CD4-positive, alpha-beta memory T cell (primary cell): ENCODE data around the gene TXNL4B. TPM values are rescaled to one million over a fixed set of nuclear protein-coding genes. Genes with fewer than 3 reads are reported as not detected.

Source experiments
- CTCF ChIA-PET: fragments of 350-600 bp; sonication (Branson Sonifier 250); formaldehyde crosslinking; loops from one replicate; lab custom pipeline; 2021; ENCODE audit warnings: inconsistent platforms; ENCODE audit not compliant: partially characterized antibody; lab: Charles Lee
- POLR2A ChIA-PET: fragments of 350-600 bp; sonication (Branson Sonifier 250); formaldehyde crosslinking; loops from one replicate; lab custom pipeline; 2021; ENCODE audit not compliant: partially characterized antibody; lab: Charles Lee
- DNase-seq, 5 donors: peaks; one replicate each; pipeline versions ENCODE4 v3.0.0 to v3.0.0-alpha.2; 2020 to 2022; ENCODE audit warnings: mixed read lengths in 1 of 5
- H3K27ac ChIP-seq: one replicate; pipeline ENCODE4 v1.7.0; 2013; ENCODE audit warnings: low read depth, low read length
- H3K27me3 ChIP-seq: 2 replicates; pipeline ENCODE4 v1.7.0; 2013; ENCODE audit warnings: mild to moderate bottlenecking, low read length, moderate library complexity; ENCODE audit not compliant: insufficient read depth
- H3K36me3 ChIP-seq: 2 replicates; pipeline ENCODE4 v1.7.0; 2013; ENCODE audit warnings: mild to moderate bottlenecking, low read length, moderate library complexity; ENCODE audit not compliant: insufficient read depth
- H3K4me1 ChIP-seq: 2 replicates; pipeline ENCODE4 v1.7.0; 2013; ENCODE audit warnings: mild to moderate bottlenecking, low read length, moderate library complexity; ENCODE audit not compliant: insufficient read depth
- H3K4me3 ChIP-seq, 2 donors: one replicate each; pipeline ENCODE4 v1.7.0; 2013; ENCODE audit warnings: low read length in 2 of 2, mild to moderate bottlenecking in 1 of 2
- H3K9me3 ChIP-seq, 2 donors: one replicate each; pipeline ENCODE4 v1.7.0; 2013; ENCODE audit warnings: low read length in 2 of 2, control low read depth in 1 of 2; ENCODE audit not compliant: control insufficient read depth in 1 of 2
- H3K27ac Mint-ChIP-seq, 7 donors: one replicate each; pipeline ENCODE4 v1.8.0; 2020 to 2021; ENCODE audit warnings: mixed read lengths in 7 of 7, mild to moderate bottlenecking in 6 of 7, inconsistent platforms in 3 of 7, moderate library complexity in 3 of 7
- H3K27me3 Mint-ChIP-seq, 2 donors: one replicate each; pipeline ENCODE4 v1.8.0; 2020 to 2021; ENCODE audit warnings: mixed read lengths in 2 of 2
- H3K36me3 Mint-ChIP-seq, 2 donors: one replicate each; pipeline ENCODE4 v1.8.0; 2020 to 2021; ENCODE audit warnings: mixed read lengths in 2 of 2, inconsistent platforms in 1 of 2, mild to moderate bottlenecking in 1 of 2
- H3K4me1 Mint-ChIP-seq, 4 donors: one replicate each; pipeline ENCODE4 v1.8.0; 2020 to 2021; ENCODE audit warnings: mixed read lengths in 4 of 4, mild to moderate bottlenecking in 1 of 4
- H3K4me3 Mint-ChIP-seq, 8 donors: one replicate each; pipeline ENCODE4 v1.8.0; 2020 to 2021; ENCODE audit warnings: mixed read lengths in 8 of 8, mild to moderate bottlenecking in 7 of 8, moderate library complexity in 6 of 8, inconsistent platforms in 3 of 8
- H3K9me3 Mint-ChIP-seq, 8 donors: one replicate each; pipeline ENCODE4 v1.8.0; 2020 to 2021; ENCODE audit warnings: mixed read lengths in 8 of 8, mild to moderate bottlenecking in 5 of 8, inconsistent platforms in 3 of 8, moderate library complexity in 1 of 8
- intact Hi-C: fragments of 100-400 bp; cut with micrococcal nuclease; formaldehyde crosslinking; loops from one replicate; pipeline ENCODE4 v1.15.1; 2023
- polyA plus RNA-seq, 2 donors: library from polyadenylated mRNA; unstranded; fragments of 300-500 nt; fragmentation: Illumina TruSeq; gene quantifications; one replicate each; pipeline ENCODE4 v1.2.3, GENCODE V29; 2021
- total RNA-seq, 2 experiments: library from RNA; stranded (reverse); gene quantifications; one replicate each; pipeline ENCODE4 v1.2.3, GENCODE V29; 2021

Gene TXNL4B
- total and polyA plus RNA-seq, 4 experiments from 2014 or later, result 11.3 to 26.1 (median 18.1) TPM

DNA sequence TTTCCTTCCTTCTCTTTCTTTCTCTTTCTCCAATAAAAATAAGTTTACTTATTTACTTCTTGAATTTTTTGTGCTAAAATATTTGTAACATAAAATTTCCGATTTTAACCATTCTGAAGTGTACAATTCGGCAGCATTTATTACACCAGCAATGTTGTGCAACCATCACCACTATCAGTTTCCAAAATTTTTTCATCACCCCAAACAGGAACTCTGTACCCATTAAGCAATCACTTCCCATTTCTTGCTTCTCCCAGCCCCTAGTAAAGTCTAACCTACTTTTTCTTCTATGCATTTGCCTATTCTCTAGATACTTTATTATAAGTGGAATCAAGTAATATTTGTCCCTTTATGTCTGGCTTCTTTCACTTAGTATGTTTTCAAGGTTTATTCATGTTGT is 41.6 kb downstream of the TXNL4B start:
- intact Hi-C loops, result no loop called here
- no peaks in the 10 kb centered on the region for H3K36me3 ChIP-seq
- Mint-ChIP-seq H3K4me1 (no peaks in the 10 kb centered on the region), H3K27me3 (no peaks in the 10 kb centered on the region), H3K9me3 (peaks cover 2 to 28% (median 17%) of the 10 kb centered on the region in 8 donors), H3K27ac (no peak overlapping the region), H3K36me3 (peaks cover 5 to 16% of the 10 kb centered on the region in 2 donors), H3K4me3 (no peak overlapping the region)
- no peak for DNase-seq
- no peak overlapping the region for H3K27ac ChIP-seq
- ChIA-PET POLR2A (no interaction called here), CTCF (no interaction called here)
- H3K9me3 ChIP-seq, result peaks cover 0 to 4% of the 10 kb centered on the region in 2 donors
- H3K4me1 ChIP-seq, result no peaks in the 10 kb centered on the region
- no peaks in the 10 kb centered on the region for H3K27me3 ChIP-seq
- H3K4me3 ChIP-seq, result no peak overlapping the region

- Mint-ChIP-seq H3K9me3 (peaks cover 2 to 28% (median 17%) of the 10 kb centered on the region in 8 donors), H3K4me3 (no peak overlapping the region), H3K27me3 (no peaks in the 10 kb centered on the region), H3K36me3 (peaks cover 5 to 16% of the 10 kb centered on the region in 2 donors), H3K4me1 (no peaks in the 10 kb centered on the region), H3K27ac (no peak overlapping the region)
- Histone ChIP-seq H3K27me3 (no peaks in the 10 kb centered on the region), H3K4me1 (no peaks in the 10 kb centered on the region), H3K4me3 (no peak overlapping the region), H3K36me3 (no peaks in the 10 kb centered on the region), H3K9me3 (peaks cover 0 to 4% of the 10 kb centered on the region in 2 donors), H3K27ac (no peak overlapping the region)
- POLR2A ChIA-PET, result no interaction called here
- CTCF ChIA-PET, result interaction anchor here (0.9 kb wide), 1 partner anchor 16 kb away, joined by 4 read pairs; no protein-coding TSS in a partner anchor
- intact Hi-C loops, result no loop called here
- no peak for DNase-seq
These were observed 42.5 kb downstream of the TXNL4B start for GRCh38 chr16:72050769-72051464.

DNA sequence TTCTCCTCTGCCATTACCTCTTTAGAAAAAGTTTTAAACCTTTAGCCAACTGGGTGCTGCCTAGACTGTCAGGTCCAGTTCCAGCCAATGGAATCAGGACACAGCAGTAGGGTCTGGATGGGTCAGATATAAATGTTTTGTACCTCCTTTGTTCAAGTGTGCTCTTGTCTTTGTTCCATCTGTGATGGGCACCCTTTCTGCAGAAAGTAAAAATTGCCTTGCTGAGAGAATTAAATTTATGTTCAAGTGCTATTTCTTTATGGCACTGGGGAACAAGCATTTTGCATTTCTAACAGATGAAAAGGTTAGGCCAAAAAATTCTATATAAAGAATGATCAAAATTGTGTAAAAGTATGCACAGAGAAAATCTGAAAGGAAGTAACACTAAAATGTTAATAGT is 44.3 kb downstream of the TXNL4B start:
- H3K4me3 Mint-ChIP-seq, result no peak overlapping the region
- ChIA-PET POLR2A (no interaction called here), CTCF (no interaction called here)
- H3K9me3 Mint-ChIP-seq, result peaks cover 2 to 28% (median 17%) of the 10 kb centered on the region in 8 donors
- DNase-seq, result no peak
- intact Hi-C loops, result no loop called here
- H3K27me3 Mint-ChIP-seq, result no peaks in the 10 kb centered on the region
- no peak overlapping the region for H3K4me3 ChIP-seq
- no peaks in the 10 kb centered on the region for H3K27me3 ChIP-seq
- no peaks in the 10 kb centered on the region for H3K4me1 ChIP-seq
- peaks cover 0 to 4% of the 10 kb centered on the region in 2 donors for H3K9me3 ChIP-seq
- H3K36me3 Mint-ChIP-seq, result peaks cover 9 to 20% of the 10 kb centered on the region in 2 donors
- H3K36me3 ChIP-seq, result no peaks in the 10 kb centered on the region
- H3K27ac Mint-ChIP-seq, result no peak overlapping the region
- H3K4me1 Mint-ChIP-seq, result no peaks in the 10 kb centered on the region
- H3K27ac ChIP-seq, result no peak overlapping the region

DNA sequence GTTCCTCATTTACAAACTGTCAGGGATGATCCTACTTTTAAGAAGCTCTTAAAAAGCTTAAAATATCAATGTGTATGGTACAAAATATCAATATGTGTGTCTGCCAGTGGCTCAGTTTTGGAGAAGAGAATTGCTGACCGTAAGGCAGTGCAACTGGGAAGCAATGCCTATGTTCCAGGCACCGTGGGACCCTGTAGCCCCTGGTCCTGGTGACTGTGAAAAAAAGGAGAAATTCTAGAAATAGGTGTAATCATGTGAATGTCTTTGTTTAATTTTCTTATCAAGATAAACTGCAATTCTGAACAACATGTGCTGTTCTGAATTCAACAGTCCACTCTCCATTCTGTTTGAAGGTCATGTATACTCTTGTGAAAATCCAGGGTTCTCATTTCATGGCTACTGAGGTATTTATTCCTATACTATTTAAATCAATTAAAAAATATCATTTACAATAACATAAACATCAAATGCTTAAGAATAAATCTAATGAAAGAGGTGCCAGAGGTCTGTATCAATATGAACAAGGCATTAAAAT is 48.5 kb downstream of the TXNL4B start:
- no peaks in the 10 kb centered on the region for H3K4me1 ChIP-seq
- POLR2A ChIA-PET, result no interaction called here
- Mint-ChIP-seq H3K9me3 (peaks cover under 1 to 16% (median 11%) of the 10 kb centered on the region in 8 donors), H3K4me1 (no peaks in the 10 kb centered on the region), H3K36me3 (peaks cover 28 to 30% of the 10 kb centered on the region in 2 donors), H3K4me3 (no peak overlapping the region), H3K27ac (no peak overlapping the region), H3K27me3 (no peaks in the 10 kb centered on the region)
- no peak overlapping the region for H3K4me3 ChIP-seq
- DNase-seq, result no peak
- no peaks in the 10 kb centered on the region for H3K27me3 ChIP-seq
- H3K36me3 ChIP-seq, result no peaks in the 10 kb centered on the region
- H3K27ac ChIP-seq, result no peak overlapping the region
- H3K9me3 ChIP-seq, result peaks cover 0 to 3% of the 10 kb centered on the region in 2 donors
- CTCF ChIA-PET, result no interaction called here
- intact Hi-C loops, result no loop called here

DNA sequence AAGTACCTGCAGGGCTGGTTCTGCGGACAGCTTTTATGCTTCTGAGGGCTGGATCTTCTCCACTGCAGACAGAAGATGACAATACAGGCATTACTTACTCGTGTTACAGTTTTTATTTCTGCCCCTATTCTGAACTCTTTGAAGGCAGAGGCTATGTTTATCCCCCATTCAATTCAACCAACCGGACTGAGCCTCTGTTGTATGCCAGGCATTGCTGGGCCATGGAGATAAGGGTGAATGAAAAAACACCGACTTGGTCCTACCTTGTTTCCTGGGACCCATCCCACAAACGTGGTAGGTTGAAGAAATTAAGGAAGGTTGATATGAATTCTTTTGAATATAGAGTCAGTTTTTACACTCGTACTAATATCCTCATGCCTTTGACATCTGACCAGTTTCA is 49.1 kb downstream of the TXNL4B start:
- intact Hi-C loops, result no loop called here
- peaks cover 0 to 10% (median 6%) of the 10 kb centered on the region in 8 donors for H3K9me3 Mint-ChIP-seq
- ChIA-PET POLR2A (no interaction called here), CTCF (no interaction called here)
- H3K4me1 Mint-ChIP-seq, result no peaks in the 10 kb centered on the region
- no peak overlapping the region for H3K27ac Mint-ChIP-seq
- H3K36me3 Mint-ChIP-seq, result peaks cover 27% of the 10 kb centered on the region in 2 donors
- no peaks in the 10 kb centered on the region for H3K27me3 Mint-ChIP-seq
- Histone ChIP-seq H3K36me3 (no peaks in the 10 kb centered on the region), H3K27me3 (no peaks in the 10 kb centered on the region), H3K4me3 (no peak overlapping the region), H3K9me3 (no peaks in the 10 kb centered on the region), H3K27ac (no peak overlapping the region), H3K4me1 (no peaks in the 10 kb centered on the region)
- no peak for DNase-seq
- no peak overlapping the region for H3K4me3 Mint-ChIP-seq

DNA sequence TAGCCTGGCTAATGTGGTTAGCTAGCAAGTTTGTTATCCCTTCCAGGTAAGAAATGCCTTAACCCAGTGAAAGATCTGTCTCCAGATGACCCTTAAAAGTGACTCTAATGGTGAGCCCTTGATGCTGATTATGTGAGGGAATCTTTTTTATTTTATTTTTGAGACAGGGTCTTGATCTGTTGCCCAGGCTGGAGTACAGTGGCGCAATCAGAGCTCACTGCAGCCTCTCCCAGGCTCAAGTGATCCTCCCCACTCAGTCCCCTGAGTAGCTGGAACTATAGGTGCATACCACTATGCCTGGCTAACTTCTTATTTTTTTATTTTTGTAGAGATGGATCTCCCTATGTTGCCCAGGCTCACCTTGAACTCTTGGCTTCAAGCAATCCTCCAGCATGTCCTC is 49.9 kb downstream of the TXNL4B start:
- no peak overlapping the region for H3K27ac ChIP-seq
- no peak overlapping the region for H3K4me3 Mint-ChIP-seq
- no peaks in the 10 kb centered on the region for H3K27me3 Mint-ChIP-seq
- H3K27ac Mint-ChIP-seq, result no peak overlapping the region
- ChIA-PET CTCF (no interaction called here), POLR2A (no interaction called here)
- no peaks in the 10 kb centered on the region for H3K4me1 ChIP-seq
- H3K4me3 ChIP-seq, result no peak overlapping the region
- peaks cover 25 to 27% of the 10 kb centered on the region in 2 donors for H3K36me3 Mint-ChIP-seq
- H3K9me3 ChIP-seq, result no peaks in the 10 kb centered on the region
- no peaks in the 10 kb centered on the region for H3K36me3 ChIP-seq
- intact Hi-C loops, result no loop called here
- H3K27me3 ChIP-seq, result no peaks in the 10 kb centered on the region
- H3K4me1 Mint-ChIP-seq, result no peaks in the 10 kb centered on the region
- DNase-seq, result no peak
- H3K9me3 Mint-ChIP-seq, result peaks cover 0 to 4% (median 0%) of the 10 kb centered on the region in 8 donors

GRCh38 chr16:72043058-72043457 is 50.4 kb downstream of the TXNL4B start:
- H3K36me3 ChIP-seq, result no peaks in the 10 kb centered on the region
- intact Hi-C loops, result no loop called here
- H3K27ac ChIP-seq, result no peak overlapping the region
- H3K27me3 ChIP-seq, result no peaks in the 10 kb centered on the region
- H3K36me3 Mint-ChIP-seq, result peaks cover 25 to 27% of the 10 kb centered on the region in 2 donors
- no peaks in the 10 kb centered on the region for H3K27me3 Mint-ChIP-seq
- no peaks in the 10 kb centered on the region for H3K4me1 ChIP-seq
- no peak overlapping the region for H3K4me3 ChIP-seq
- no peaks in the 10 kb centered on the region for H3K9me3 ChIP-seq
- H3K4me3 Mint-ChIP-seq, result no peak overlapping the region
- DNase-seq, result no peak
- POLR2A ChIA-PET, result no interaction called here
- CTCF ChIA-PET, result no interaction called here
- H3K27ac Mint-ChIP-seq, result peak overlapping the region in 2 of 7 donors; percentile 28 to 48
- peaks cover 0 to 4% (median 0%) of the 10 kb centered on the region in 8 donors for H3K9me3 Mint-ChIP-seq
- no peaks in the 10 kb centered on the region for H3K4me1 Mint-ChIP-seq
